ELF-1 (cell line): ENCODE measurements around the gene SMIM15.

ENCODE experiments used
- DNase-seq: peaks from one replicate; pipeline ENCODE4 v3.0.0-alpha.2; 2016; ENCODE audit warnings: low read depth, low spot score

Gene SMIM15

GRCh38 chr5:61159836-61160235 lies 2.4 kb downstream of the SMIM15 start:
- DNase-seq: no peak

- DNase-seq: no peak
These were observed 3.2 kb downstream of the SMIM15 start for GRCh38 chr5:61159070-61159469.

- DNase-seq: no peak
These were observed 10.4 kb downstream of the SMIM15 start for GRCh38 chr5:61151893-61152292.

GRCh38 chr5:61148515-61148914 lies 13.8 kb downstream of the SMIM15 start:
- no peak for DNase-seq

GRCh38 chr5:61142811-61143210 lies 19.5 kb downstream of the SMIM15 start:
- DNase-seq: no peak

GRCh38 chr5:61142391-61142790 lies 19.9 kb downstream of the SMIM15 start:
- DNase-seq: no peak

- no peak for DNase-seq
These were observed 20.5 kb downstream of the SMIM15 start for GRCh38 chr5:61141801-61142200.

GRCh38 chr5:61139931-61140330 lies 22.3 kb downstream of the SMIM15 start:
- no peak for DNase-seq

- peak; percentile 39 for DNase-seq
These were observed 23.0 kb downstream of the SMIM15 start for GRCh38 chr5:61139094-61139873.

- DNase-seq: no peak
These were observed 24.4 kb downstream of the SMIM15 start for GRCh38 chr5:61137835-61138234.

GRCh38 chr5:61132559-61132958 lies 29.7 kb downstream of the SMIM15 start:
- DNase-seq: no peak

- DNase-seq: no peak
These were observed 32.0 kb downstream of the SMIM15 start for GRCh38 chr5:61130289-61130688.

- no peak for DNase-seq
These were observed 39.1 kb downstream of the SMIM15 start for GRCh38 chr5:61123145-61123544.

- no peak for DNase-seq
These were observed 41.7 kb downstream of the SMIM15 start for GRCh38 chr5:61120534-61120933.

- DNase-seq: no peak
These were observed 43.2 kb downstream of the SMIM15 start for GRCh38 chr5:61119066-61119465.

GRCh38 chr5:61115968-61116367 lies 46.3 kb downstream of the SMIM15 start:
- no peak for DNase-seq

GRCh38 chr5:61114441-61114840 lies 47.8 kb downstream of the SMIM15 start:
- no peak for DNase-seq
